DMS114 treated with DMSO at 0.1 percent for 48 hours (cell line): ENCODE measurements around the gene GUCY1A2.
"Not testable (repeated sequence)": the region's sequence is repeated elsewhere in the genome, so short reads cannot be mapped to it uniquely, and the experiment has no call there.

Experiments
- DNase-seq: peaks from one replicate; lab custom pipeline; 2025; ENCODE audit not compliant: unreplicated experiment; lab: John Stamatoyannopoulos, UW

Gene GUCY1A2

GRCh38 chr11:107018219-107018901, at the start of gene GUCY1A2:
GUCY1A2 (minus strand) TSS chr11:107018476; CDS start chr11:107018055, 421 bp downstream.
- DNase-seq: no peak

- DNase-seq: no peak
Observed at GRCh38 chr11:107054391-107054790, 36.1 kb upstream of the GUCY1A2 start.

- not testable (repeated sequence) for DNase-seq
Observed at GRCh38 chr11:107051332-107051731, 33.1 kb upstream of the GUCY1A2 start.

- DNase-seq: not testable (repeated sequence)
Observed at GRCh38 chr11:107050899-107051298, 32.6 kb upstream of the GUCY1A2 start.

GRCh38 chr11:107050121-107050520, 31.8 kb upstream of the GUCY1A2 start:
- no peak for DNase-seq

- no peak for DNase-seq
Observed at GRCh38 chr11:107044503-107044902, 26.2 kb upstream of the GUCY1A2 start.

- no peak for DNase-seq
Observed at GRCh38 chr11:107043242-107044006, 25.1 kb upstream of the GUCY1A2 start.

GRCh38 chr11:107042748-107043147, 24.5 kb upstream of the GUCY1A2 start:
- no peak for DNase-seq

- no peak for DNase-seq
Observed at GRCh38 chr11:107041088-107041444, 22.8 kb upstream of the GUCY1A2 start.

GRCh38 chr11:107040433-107041087, 22.3 kb upstream of the GUCY1A2 start:
- no peak for DNase-seq

- no peak for DNase-seq
Observed at GRCh38 chr11:107025673-107026072, 7.4 kb upstream of the GUCY1A2 start.

GRCh38 chr11:107020594-107020993, 2.3 kb upstream of the GUCY1A2 start:
- DNase-seq: no peak

- no peak for DNase-seq
Observed at GRCh38 chr11:107018902-107019493, 722 bp upstream of the GUCY1A2 start.

- DNase-seq: no peak
Observed at GRCh38 chr11:107017433-107018218, 650 bp downstream of the GUCY1A2 start.

GRCh38 chr11:107017104-107017432, 1.2 kb downstream of the GUCY1A2 start:
- no peak for DNase-seq

- no peak for DNase-seq
Observed at GRCh38 chr11:107014871-107015270, 3.4 kb downstream of the GUCY1A2 start.

- no peak for DNase-seq
Observed at GRCh38 chr11:107011977-107012376, 6.3 kb downstream of the GUCY1A2 start.

- no peak for DNase-seq
Observed at GRCh38 chr11:107009190-107009589, 9.1 kb downstream of the GUCY1A2 start.

GRCh38 chr11:107006076-107006833, 12.0 kb downstream of the GUCY1A2 start:
- DNase-seq: no peak

- DNase-seq: no peak
Observed at GRCh38 chr11:106999196-106999595, 19.1 kb downstream of the GUCY1A2 start.
